GM23248 (cell line): ENCODE data around the gene PEX5L. TPM values are rescaled to one million over a fixed set of nuclear protein-coding genes. Genes with fewer than 3 reads are reported as not detected.
A peak's percentile ranks its signal among the peaks of the same experiment; 100 is the strongest.

Experiments used
- DNase-seq: peaks from one replicate; pipeline ENCODE4 v3.0.0-alpha.2; 2015
- H2AFZ ChIP-seq: fragments of 200-600 bp; sonication (generic); 2 replicates; pipeline ENCODE4 v1.6.1; 2016; ENCODE audit warnings: antibody characterized with exemption
- H3F3A ChIP-seq: fragments of 200-600 bp; sonication (generic); 2 replicates; pipeline ENCODE4 v1.6.1; 2016; ENCODE audit warnings: mild to moderate bottlenecking, antibody characterized with exemption, mixed run types; ENCODE audit not compliant: insufficient read depth
- H3K27ac ChIP-seq: fragments of 200-600 bp; sonication (generic); 2 replicates; pipeline ENCODE4 v1.5.1; 2016; ENCODE audit warnings: mild to moderate bottlenecking
- H3K27me3 ChIP-seq: fragments of 200-600 bp; sonication (generic); replicated peaks from 2 replicates; pipeline ENCODE4 v1.6.1; 2016; ENCODE audit warnings: mild to moderate bottlenecking; ENCODE audit not compliant: insufficient read depth
- H3K36me3 ChIP-seq: fragments of 200-600 bp; sonication (generic); 2 replicates; pipeline ENCODE4 v1.6.1; 2016; ENCODE audit warnings: low read depth, mild to moderate bottlenecking
- H3K4me1 ChIP-seq: fragments of 200-600 bp; sonication (generic); 2 replicates; pipeline ENCODE4 v1.6.1; 2016; ENCODE audit warnings: mild to moderate bottlenecking; ENCODE audit not compliant: insufficient read depth
- H3K4me2 ChIP-seq: fragments of 200-600 bp; sonication (generic); one replicate; pipeline ENCODE4 v1.6.1; 2016; ENCODE audit warnings: mild to moderate bottlenecking; ENCODE audit not compliant: unreplicated experiment
- H3K4me3 ChIP-seq: fragments of 200-600 bp; sonication (generic); 2 replicates; pipeline ENCODE4 v1.5.1; 2016; ENCODE audit warnings: mild to moderate bottlenecking
- H3K79me2 ChIP-seq: fragments of 200-600 bp; sonication (generic); 2 replicates; pipeline ENCODE4 v1.6.1; 2016; ENCODE audit warnings: mild to moderate bottlenecking; ENCODE audit not compliant: insufficient read depth
- H3K9ac ChIP-seq: fragments of 200-600 bp; sonication (generic); 2 replicates; pipeline ENCODE4 v1.6.1; 2016; ENCODE audit warnings: mild to moderate bottlenecking
- H3K9me2 ChIP-seq: fragments of 200-600 bp; sonication (generic); 2 replicates; pipeline ENCODE4 v1.6.1; 2016; ENCODE audit warnings: mixed run types, mild to moderate bottlenecking, moderate library complexity; ENCODE audit not compliant: insufficient read depth
- H3K9me3 ChIP-seq: fragments of 200-600 bp; sonication (generic); one replicate; pipeline ENCODE4 v1.6.1; 2017; ENCODE audit warnings: low read depth
- H4K20me1 ChIP-seq: fragments of 200-600 bp; sonication (generic); 2 replicates; pipeline ENCODE4 v1.6.0; 2016; ENCODE audit not compliant: insufficient read depth
- EZH2 ChIP-seq: fragments of 200-600 bp; sonication (generic); IDR thresholded peaks from 2 replicates; pipeline ENCODE4 v1.6.1; 2018; ENCODE audit warnings: antibody characterized with exemption, mild to moderate bottlenecking; ENCODE audit not compliant: insufficient read depth, poor library complexity, severe bottlenecking
- EZH2phosphoT487 ChIP-seq: fragments of 200-600 bp; sonication (generic); IDR thresholded peaks from 2 replicates; pipeline ENCODE4 v1.6.1; 2018; ENCODE audit warnings: antibody characterized with exemption, moderate library complexity, mild to moderate bottlenecking, low read depth; ENCODE audit not compliant: insufficient read depth
- WGBS, 2 experiments: methylation state at CpG; one replicate each; pipeline ENCODE4 v1.1.6; 2015 to 2017; ENCODE audit warnings: low lambda C conversion rate in 2 of 2, low coverage in 1 of 2; ENCODE audit errors: missing lambda C conversion rate in 2 of 2; 5-methylcytosine and 5-hydroxymethylcytosine counted together
- in situ Hi-C: fragments of 300-500 bp; cut with MboI; formaldehyde crosslinking; loops from 2 replicates; pipeline ENCODE4 v1.15.0; 2020
- polyA plus RNA-seq: library from polyadenylated mRNA; unstranded; fragments of >200 nt; fragmentation: Nextera tagmentation; extraction: Ambion mirVana; gene quantifications from 2 replicates; pipeline ENCODE4 v1.2.1, GENCODE V29; 2016
- total RNA-seq: library from RNA; depleted of rRNA; stranded (reverse); fragments of >200 nt; shearing (Covaris generic); gene quantifications from 2 replicates; pipeline ENCODE4 v1.2.3, GENCODE V29; 2014

The PEX5L gene
- total and polyA plus RNA-seq, 2 experiments from 2014 or later: 0.03 TPM; not detected in 1

DNA sequence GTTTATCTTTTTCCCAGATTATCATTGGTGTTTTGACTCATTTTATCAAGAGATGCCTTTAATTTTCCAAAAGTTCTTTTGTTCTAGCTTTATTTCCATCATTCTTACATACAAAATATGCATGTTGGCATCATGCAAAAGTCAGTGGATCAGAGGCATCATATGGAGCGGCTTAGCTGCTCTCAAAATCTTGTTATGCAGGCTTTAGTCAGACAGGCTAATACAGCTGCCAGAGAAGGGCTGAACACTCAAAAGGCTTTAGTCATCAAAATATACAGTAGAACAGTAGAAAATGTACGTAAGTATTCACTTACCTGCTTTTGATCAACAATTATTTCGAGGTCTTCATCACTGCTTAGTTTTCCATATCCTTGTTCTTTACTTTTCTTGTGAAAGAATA, 65.5 kb downstream of the PEX5L start:
- no peaks in the 10 kb centered on the region for H3K36me3 ChIP-seq
- H3K4me2 ChIP-seq: no peak overlapping the region
- H3K27ac ChIP-seq: no peak overlapping the region
- no peak overlapping the region for H3K9ac ChIP-seq
- no peaks in the 10 kb centered on the region for H3K9me2 ChIP-seq
- WGBS, 2 experiments: 16 to 23% methylated on average over 3 of the region's 3 CpGs
- H2AFZ ChIP-seq: no peak overlapping the region
- no peak for TF ChIP-seq EZH2phosphoT487
- TF ChIP-seq EZH2: no peak
- no peaks in the 10 kb centered on the region for H3K27me3 ChIP-seq
- H3K9me3 ChIP-seq: no peaks in the 10 kb centered on the region
- no peaks in the 10 kb centered on the region for H4K20me1 ChIP-seq
- H3K4me1 ChIP-seq: no peaks in the 10 kb centered on the region
- no peaks in the 10 kb centered on the region for H3F3A ChIP-seq
- no peak overlapping the region for H3K4me3 ChIP-seq
- H3K79me2 ChIP-seq: no peaks in the 10 kb centered on the region
- in situ Hi-C loops: no loop called here
- DNase-seq: peak; percentile 7

DNA sequence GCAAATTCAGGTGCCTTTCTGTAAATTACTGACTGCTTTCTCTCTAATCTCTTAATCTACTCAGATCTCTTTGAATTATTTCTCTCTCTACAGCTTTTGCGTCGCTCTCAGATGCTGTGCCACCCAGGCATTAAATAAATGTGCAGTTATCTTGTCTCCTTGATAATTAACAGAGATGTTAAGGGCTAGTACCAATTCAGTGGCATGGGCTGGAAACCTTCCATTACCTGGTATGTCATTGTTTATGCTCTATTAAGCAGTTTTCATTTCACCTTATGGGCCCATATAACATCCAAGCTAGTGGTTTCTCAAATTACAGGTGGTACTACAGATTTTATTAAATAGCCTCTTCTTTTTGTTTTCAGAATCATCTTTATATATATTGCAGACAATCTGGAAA, 66.0 kb downstream of the PEX5L start:
- H3K27ac ChIP-seq: no peak overlapping the region
- no peaks in the 10 kb centered on the region for H3K27me3 ChIP-seq
- H3K4me1 ChIP-seq: no peaks in the 10 kb centered on the region
- no peaks in the 10 kb centered on the region for H3K36me3 ChIP-seq
- H3K4me3 ChIP-seq: no peak overlapping the region
- no peaks in the 10 kb centered on the region for H3F3A ChIP-seq
- H4K20me1 ChIP-seq: no peaks in the 10 kb centered on the region
- WGBS, 2 experiments: 52 to 53% methylated on average over 2 of the region's 2 CpGs
- H3K79me2 ChIP-seq: no peaks in the 10 kb centered on the region
- TF ChIP-seq EZH2 (no peak), EZH2phosphoT487 (no peak)
- no peaks in the 10 kb centered on the region for H3K9me2 ChIP-seq
- H3K9ac ChIP-seq: no peak overlapping the region
- no peak overlapping the region for H3K4me2 ChIP-seq
- DNase-seq: no peak
- no peaks in the 10 kb centered on the region for H3K9me3 ChIP-seq
- in situ Hi-C loops: no loop called here
- no peak overlapping the region for H2AFZ ChIP-seq

DNA sequence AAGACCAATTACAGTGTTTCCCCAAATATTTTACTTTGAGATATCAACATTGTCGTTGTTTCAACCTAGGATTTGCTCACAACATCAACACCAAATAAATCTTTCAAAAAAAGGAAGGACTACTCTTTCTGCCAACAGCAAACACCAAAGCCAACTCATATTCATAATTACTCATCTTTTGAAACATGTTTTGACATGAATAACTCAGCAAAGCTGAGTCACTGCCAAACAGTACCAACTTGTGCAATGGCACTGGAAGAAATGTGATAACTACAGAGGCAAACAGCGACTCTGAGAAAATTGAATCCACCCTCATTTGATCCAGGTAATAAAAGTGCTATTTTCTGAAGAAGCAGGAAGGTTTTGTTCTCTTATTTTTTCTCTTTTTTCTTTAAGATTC, 67.2 kb downstream of the PEX5L start:
- H3K9me3 ChIP-seq: no peaks in the 10 kb centered on the region
- H3F3A ChIP-seq: no peaks in the 10 kb centered on the region
- no peaks in the 10 kb centered on the region for H3K27me3 ChIP-seq
- no peak overlapping the region for H3K4me2 ChIP-seq
- no peak overlapping the region for H3K27ac ChIP-seq
- no peaks in the 10 kb centered on the region for H3K36me3 ChIP-seq
- H4K20me1 ChIP-seq: no peaks in the 10 kb centered on the region
- no peaks in the 10 kb centered on the region for H3K79me2 ChIP-seq
- peak; percentile 34 for DNase-seq
- H2AFZ ChIP-seq: no peak overlapping the region
- in situ Hi-C loops: no loop called here
- 15 to 23% methylated on average over 2 of the region's 2 CpGs for WGBS, 2 experiments
- TF ChIP-seq EZH2 (no peak), EZH2phosphoT487 (no peak)
- H3K9me2 ChIP-seq: no peaks in the 10 kb centered on the region
- H3K4me3 ChIP-seq: no peak overlapping the region
- H3K4me1 ChIP-seq: no peaks in the 10 kb centered on the region
- H3K9ac ChIP-seq: no peak overlapping the region

DNA sequence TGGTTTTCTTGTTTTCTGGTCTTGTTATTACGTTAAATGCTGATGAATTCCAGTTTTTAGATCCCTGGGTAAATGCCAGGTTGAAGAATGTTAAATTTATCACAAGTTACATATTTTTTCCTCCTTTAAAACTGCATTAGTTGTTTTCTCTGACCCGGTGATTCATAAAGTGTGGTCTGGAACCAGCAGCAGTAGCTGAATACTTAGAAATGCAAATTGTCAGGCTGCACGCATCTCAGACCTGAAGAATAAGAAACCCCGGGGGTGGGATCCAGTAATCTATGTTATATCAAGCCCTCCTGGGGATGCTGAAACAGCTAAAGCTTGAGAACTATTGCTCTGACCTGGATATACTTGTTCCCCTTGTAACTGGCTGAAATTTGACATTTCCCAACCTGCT, 69.1 kb downstream of the PEX5L start:
- TF ChIP-seq EZH2phosphoT487: no peak
- no peak for TF ChIP-seq EZH2
- Histone ChIP-seq H3K9ac (no peak overlapping the region), H4K20me1 (no peaks in the 10 kb centered on the region), H3K36me3 (no peaks in the 10 kb centered on the region), H3K4me3 (no peak overlapping the region), H3K27ac (no peak overlapping the region), H3K9me2 (no peaks in the 10 kb centered on the region), H3K27me3 (no peaks in the 10 kb centered on the region), H3K79me2 (no peaks in the 10 kb centered on the region), H3K4me2 (no peak overlapping the region), H3F3A (no peaks in the 10 kb centered on the region), H3K9me3 (no peaks in the 10 kb centered on the region), H2AFZ (no peak overlapping the region), H3K4me1 (no peaks in the 10 kb centered on the region)
- DNase-seq: peak; percentile 37
- WGBS, 2 experiments: 22 to 23% methylated on average over 4 of the region's 4 CpGs
- in situ Hi-C loops: no loop called here

DNA sequence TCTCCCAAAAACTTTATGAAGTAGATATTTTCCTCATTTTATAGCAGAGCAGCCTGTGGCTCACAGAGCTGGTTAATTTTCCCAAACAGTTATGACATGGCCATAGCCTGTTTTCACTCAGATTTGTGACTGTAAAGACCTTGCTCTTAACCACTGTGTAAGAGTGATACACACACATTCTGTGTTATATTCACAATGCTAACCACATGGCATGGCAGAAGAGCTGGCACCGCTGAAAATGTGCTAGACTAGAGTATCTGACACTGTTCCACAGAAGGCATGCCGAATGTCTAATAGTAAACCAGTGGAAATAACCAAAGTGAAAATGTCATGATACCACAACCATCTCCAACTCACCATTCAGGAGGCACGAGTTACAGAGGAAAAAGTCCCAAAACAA, 71.8 kb downstream of the PEX5L start:
- DNase-seq: no peak
- H3K79me2 ChIP-seq: no peaks in the 10 kb centered on the region
- TF ChIP-seq EZH2 (no peak), EZH2phosphoT487 (no peak)
- H3K4me1 ChIP-seq: no peaks in the 10 kb centered on the region
- no peaks in the 10 kb centered on the region for H3K36me3 ChIP-seq
- in situ Hi-C loops: no loop called here
- H3K4me2 ChIP-seq: no peak overlapping the region
- WGBS, 2 experiments: 1 to 2% methylated on average over 3 of the region's 3 CpGs
- no peaks in the 10 kb centered on the region for H3F3A ChIP-seq
- H3K9me2 ChIP-seq: no peaks in the 10 kb centered on the region
- no peaks in the 10 kb centered on the region for H4K20me1 ChIP-seq
- H3K9ac ChIP-seq: no peak overlapping the region
- H3K27me3 ChIP-seq: no peaks in the 10 kb centered on the region
- H3K9me3 ChIP-seq: no peaks in the 10 kb centered on the region
- H3K4me3 ChIP-seq: no peak overlapping the region
- H2AFZ ChIP-seq: no peak overlapping the region
- H3K27ac ChIP-seq: no peak overlapping the region
